ENCODE data around the gene ARID5A.

Gene ARID5A

DNA sequence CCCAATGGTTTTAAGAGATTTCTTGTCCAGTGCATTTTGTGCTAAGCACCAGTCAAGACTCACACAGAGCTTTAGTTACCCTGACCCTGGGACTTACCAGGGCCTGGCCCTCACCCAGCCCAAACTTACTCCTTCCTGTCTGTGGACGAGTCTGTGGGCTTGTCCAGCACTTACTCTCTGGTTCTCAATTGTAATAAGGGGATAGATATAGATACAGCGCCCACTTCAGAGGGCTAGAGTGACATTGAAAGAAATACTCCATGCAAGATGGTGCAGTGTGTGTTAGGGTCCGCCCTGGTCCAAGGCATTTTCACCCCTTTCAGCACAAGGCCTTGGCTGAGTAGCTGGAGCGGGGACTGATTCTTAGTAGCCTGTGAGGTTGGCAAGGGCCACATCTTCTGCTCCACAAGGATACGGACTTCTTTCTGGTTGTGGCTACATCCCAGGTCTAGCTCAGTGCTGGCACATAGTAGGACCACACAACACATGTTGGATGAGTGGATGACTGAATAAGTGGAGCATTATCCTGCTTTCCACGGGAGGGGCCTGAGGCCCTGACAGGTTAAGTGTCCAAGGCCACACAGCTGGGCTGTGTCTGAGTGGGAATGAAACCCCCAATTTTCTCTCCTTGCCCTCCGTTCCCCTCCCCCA lies 3.8 kb upstream of the ARID5A start:
- Histone ChIP-seq H3K27ac (replicated peaks) (peak overlapping the region; percentile 63), H3K27me3 (ENCODE audit: insufficient read depth, poor library complexity, severe bottlenecking) (no peaks in the 10 kb centered on the region), H3K4me3 (replicated peaks; ENCODE audit: insufficient read depth, low read length) (no peak overlapping the region)
- no peak for DNase-seq (ENCODE audit: low read depth in 1 of 2, low spot score in 1 of 2)
- TF ChIP-seq SPI1 (IDR thresholded peaks at IDR 0.05; ENCODE audit: borderline replicate concordance, low read depth) (no peak), POLR2AphosphoS5 (IDR thresholded peaks at IDR 0.05; ENCODE audit: low read depth) (no peak), GABPA (IDR thresholded peaks at IDR 0.05; ENCODE audit: low read depth) (no peak)
- TF ChIP-seq, protein P1, sequence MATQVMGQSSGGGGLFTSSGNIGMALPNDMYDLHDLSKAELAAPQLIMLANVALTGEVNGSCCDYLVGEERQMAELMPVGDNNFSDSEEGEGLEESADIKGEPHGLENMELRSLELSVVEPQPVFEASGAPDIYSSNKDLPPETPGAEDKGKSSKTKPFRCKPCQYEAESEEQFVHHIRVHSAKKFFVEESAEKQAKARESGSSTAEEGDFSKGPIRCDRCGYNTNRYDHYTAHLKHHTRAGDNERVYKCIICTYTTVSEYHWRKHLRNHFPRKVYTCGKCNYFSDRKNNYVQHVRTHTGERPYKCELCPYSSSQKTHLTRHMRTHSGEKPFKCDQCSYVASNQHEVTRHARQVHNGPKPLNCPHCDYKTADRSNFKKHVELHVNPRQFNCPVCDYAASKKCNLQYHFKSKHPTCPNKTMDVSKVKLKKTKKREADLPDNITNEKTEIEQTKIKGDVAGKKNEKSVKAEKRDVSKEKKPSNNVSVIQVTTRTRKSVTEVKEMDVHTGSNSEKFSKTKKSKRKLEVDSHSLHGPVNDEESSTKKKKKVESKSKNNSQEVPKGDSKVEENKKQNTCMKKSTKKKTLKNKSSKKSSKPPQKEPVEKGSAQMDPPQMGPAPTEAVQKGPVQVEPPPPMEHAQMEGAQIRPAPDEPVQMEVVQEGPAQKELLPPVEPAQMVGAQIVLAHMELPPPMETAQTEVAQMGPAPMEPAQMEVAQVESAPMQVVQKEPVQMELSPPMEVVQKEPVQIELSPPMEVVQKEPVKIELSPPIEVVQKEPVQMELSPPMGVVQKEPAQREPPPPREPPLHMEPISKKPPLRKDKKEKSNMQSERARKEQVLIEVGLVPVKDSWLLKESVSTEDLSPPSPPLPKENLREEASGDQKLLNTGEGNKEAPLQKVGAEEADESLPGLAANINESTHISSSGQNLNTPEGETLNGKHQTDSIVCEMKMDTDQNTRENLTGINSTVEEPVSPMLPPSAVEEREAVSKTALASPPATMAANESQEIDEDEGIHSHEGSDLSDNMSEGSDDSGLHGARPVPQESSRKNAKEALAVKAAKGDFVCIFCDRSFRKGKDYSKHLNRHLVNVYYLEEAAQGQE (IDR thresholded peaks at IDR 0.05; ENCODE audit: insufficient replicate concordance, low read depth): no peak
- TF ChIP-seq, protein P2, sequence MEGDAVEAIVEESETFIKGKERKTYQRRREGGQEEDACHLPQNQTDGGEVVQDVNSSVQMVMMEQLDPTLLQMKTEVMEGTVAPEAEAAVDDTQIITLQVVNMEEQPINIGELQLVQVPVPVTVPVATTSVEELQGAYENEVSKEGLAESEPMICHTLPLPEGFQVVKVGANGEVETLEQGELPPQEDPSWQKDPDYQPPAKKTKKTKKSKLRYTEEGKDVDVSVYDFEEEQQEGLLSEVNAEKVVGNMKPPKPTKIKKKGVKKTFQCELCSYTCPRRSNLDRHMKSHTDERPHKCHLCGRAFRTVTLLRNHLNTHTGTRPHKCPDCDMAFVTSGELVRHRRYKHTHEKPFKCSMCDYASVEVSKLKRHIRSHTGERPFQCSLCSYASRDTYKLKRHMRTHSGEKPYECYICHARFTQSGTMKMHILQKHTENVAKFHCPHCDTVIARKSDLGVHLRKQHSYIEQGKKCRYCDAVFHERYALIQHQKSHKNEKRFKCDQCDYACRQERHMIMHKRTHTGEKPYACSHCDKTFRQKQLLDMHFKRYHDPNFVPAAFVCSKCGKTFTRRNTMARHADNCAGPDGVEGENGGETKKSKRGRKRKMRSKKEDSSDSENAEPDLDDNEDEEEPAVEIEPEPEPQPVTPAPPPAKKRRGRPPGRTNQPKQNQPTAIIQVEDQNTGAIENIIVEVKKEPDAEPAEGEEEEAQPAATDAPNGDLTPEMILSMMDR (IDR thresholded peaks at IDR 0.05; ENCODE audit: insufficient read depth, low read length): no peak

DNA sequence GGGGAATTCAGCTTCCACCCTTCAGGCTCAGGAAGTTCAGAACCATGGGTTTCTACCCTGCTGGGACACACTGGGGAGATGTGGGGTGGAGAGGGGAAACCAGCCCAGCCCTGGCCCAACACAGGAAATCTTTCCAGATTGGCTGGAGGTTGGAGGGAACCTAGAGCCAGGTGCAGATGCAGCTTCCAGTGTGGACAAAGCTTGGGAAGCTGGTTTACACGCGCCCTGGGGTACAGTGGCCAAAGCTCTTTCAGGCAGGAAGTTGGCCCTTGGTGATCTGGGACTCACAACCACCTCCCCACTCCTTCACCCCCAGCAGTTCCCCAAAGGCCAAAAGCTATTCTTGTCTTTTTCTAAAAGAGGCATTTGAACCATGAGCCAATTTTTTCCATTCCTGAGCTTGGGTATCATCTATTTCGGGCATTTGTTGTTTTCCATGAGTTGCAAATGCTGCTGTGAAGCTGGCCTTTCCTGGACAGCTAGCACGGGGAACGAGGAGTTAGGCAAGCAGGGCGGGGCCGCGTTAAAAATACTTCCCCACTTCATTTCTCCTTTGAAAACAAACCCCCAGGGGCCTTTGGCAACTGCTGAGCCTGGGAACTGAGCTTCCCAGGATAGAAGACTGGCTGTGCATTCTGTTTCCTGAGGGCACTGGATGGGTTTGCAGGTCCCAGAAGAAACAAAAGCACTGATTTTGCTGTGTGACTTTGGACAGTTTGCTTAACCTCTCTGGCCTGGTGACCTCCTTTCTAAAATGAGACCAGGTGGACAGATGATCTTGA lies 3.1 kb upstream of the ARID5A start:
- TF ChIP-seq, protein P2 (IDR thresholded peaks at IDR 0.05; ENCODE audit: insufficient read depth, low read length): no peak
- peak; percentile 58 for TF ChIP-seq POLR2AphosphoS5 (IDR thresholded peaks at IDR 0.05; ENCODE audit: low read depth)
- TF ChIP-seq, protein P1 (IDR thresholded peaks at IDR 0.05; ENCODE audit: insufficient replicate concordance, low read depth): no peak
- no peak for TF ChIP-seq GABPA (IDR thresholded peaks at IDR 0.05; ENCODE audit: low read depth)
- peak; percentile 72; the same call in 1 of the 2 replicates for TF ChIP-seq SPI1 (IDR thresholded peaks at IDR 0.05; ENCODE audit: borderline replicate concordance, low read depth)
- no peaks in the 10 kb centered on the region for H3K27me3 ChIP-seq (ENCODE audit: insufficient read depth, poor library complexity, severe bottlenecking)

DNA sequence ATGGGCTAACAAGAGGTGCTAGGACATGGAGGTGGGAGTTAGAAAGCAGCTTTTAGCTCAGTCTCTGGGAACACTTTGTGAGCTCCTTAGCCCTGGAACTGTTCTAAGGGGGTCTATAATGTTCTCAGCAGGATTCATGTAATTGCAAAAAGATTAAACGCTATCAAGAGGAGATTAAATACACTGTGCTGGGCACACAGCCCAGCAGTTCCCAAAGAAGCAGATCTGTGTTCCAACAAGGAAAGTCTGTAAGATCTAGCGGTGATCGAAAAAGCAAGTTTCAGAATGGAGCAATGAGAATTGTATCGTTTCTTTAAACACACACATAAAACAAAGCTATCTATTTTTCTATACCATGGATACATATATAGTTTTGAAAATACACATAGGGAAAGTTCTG lies 2.4 kb upstream of the ARID5A start:
- no peak for DNase-seq (ENCODE audit: low read depth in 1 of 2, low spot score in 1 of 2)
- no peak for TF ChIP-seq SPI1 (IDR thresholded peaks at IDR 0.05; ENCODE audit: borderline replicate concordance, low read depth)
- TF ChIP-seq, protein P2 (IDR thresholded peaks at IDR 0.05; ENCODE audit: insufficient read depth, low read length): no peak
- no peak for TF ChIP-seq GABPA (IDR thresholded peaks at IDR 0.05; ENCODE audit: low read depth)
- TF ChIP-seq POLR2AphosphoS5 (IDR thresholded peaks at IDR 0.05; ENCODE audit: low read depth): no peak
- TF ChIP-seq, protein P1 (IDR thresholded peaks at IDR 0.05; ENCODE audit: insufficient replicate concordance, low read depth): no peak
- H3K27me3 ChIP-seq (ENCODE audit: insufficient read depth, poor library complexity, severe bottlenecking): no peaks in the 10 kb centered on the region
- H3K27ac ChIP-seq (replicated peaks): no peak overlapping the region; the same call in 1 of the 2 replicates
- no peak overlapping the region for H3K4me3 ChIP-seq (replicated peaks; ENCODE audit: insufficient read depth, low read length)

More for the DNA sequence above, 3.1 kb upstream of the ARID5A start:
- Histone ChIP-seq H3K4me3 (replicated peaks; ENCODE audit: insufficient read depth, low read length) (no peak overlapping the region), H3K27ac (replicated peaks) (peak overlapping the region; percentile 63)
- DNase-seq (ENCODE audit: low read depth in 1 of 2, low spot score in 1 of 2): peak in 1 of 2 experiments; percentile 69

Measured in HL-60 (cell line).